Heart left ventricle (tissue), 16 donors: ENCODE data around the gene RASA4B. TPM values are rescaled to one million over a fixed set of nuclear protein-coding genes. Genes with fewer than 3 reads are reported as not detected.
"Not testable (repeated sequence)": the region's sequence is repeated elsewhere in the genome, so short reads cannot be mapped to it uniquely, and the experiment has no call there.

Experiments
- ATAC-seq, 4 donors: fragments of 200-7000 bp; cut with Tn5 transposase; one replicate each; pipeline ENCODE4 v1.9.1; 2020 to 2022; ENCODE audit warnings: moderate library complexity in 4 of 4, mild to moderate bottlenecking in 3 of 4, moderate number of reproducible peaks in 1 of 4
- DNase-seq, 5 donors: peaks; one replicate each; pipeline ENCODE4 v3.0.0-alpha.2; 2020
- H3K27ac ChIP-seq, 12 donors: fragments of 200-600 bp; sonication (generic) in 4 of 12; one replicate each; pipeline versions ENCODE4 v1.5.0 to v1.8.0; 2016 to 2022; ENCODE audit warnings: mild to moderate bottlenecking in 2 of 12
- H3K27me3 ChIP-seq, 9 donors: fragments of 200-600 bp; sonication (generic) in 2 of 9; one replicate each; pipeline versions ENCODE4 v1.5.1 to v1.8.0; 2016 to 2022; ENCODE audit warnings: mild to moderate bottlenecking in 3 of 9
- H3K36me3 ChIP-seq, 9 donors: fragments of 200-600 bp; sonication (generic) in 2 of 9; one replicate each; pipeline versions ENCODE4 v1.5.0 to v1.8.0; 2018 to 2022; ENCODE audit warnings: mild to moderate bottlenecking in 2 of 9
- H3K4me1 ChIP-seq, 12 donors: fragments of 200-600 bp; sonication (generic) in 4 of 12; one replicate each; pipeline versions ENCODE4 v1.5.0 to v1.8.0; 2016 to 2022; ENCODE audit warnings: mild to moderate bottlenecking in 3 of 12
- H3K4me3 ChIP-seq, 12 donors: fragments of 200-600 bp; sonication (generic) in 4 of 12; one replicate each; pipeline versions ENCODE4 v1.5.0 to v1.8.0; 2017 to 2022; ENCODE audit warnings: mild to moderate bottlenecking in 9 of 12, moderate library complexity in 4 of 12
- H3K9me3 ChIP-seq, 12 donors: fragments of 200-600 bp; sonication (generic) in 4 of 12; one replicate each; pipeline versions ENCODE4 v1.5.0 to v1.8.0; 2016 to 2022; ENCODE audit warnings: mild to moderate bottlenecking in 1 of 12
- CTCF ChIP-seq, 12 donors: fragments of 200-600 bp; sonication (generic) in 4 of 12; IDR thresholded peaks; one replicate each; pipeline versions ENCODE4 v1.5.0 to v1.8.0; 2018 to 2022; ENCODE audit warnings: antibody characterized with exemption in 12 of 12, mild to moderate bottlenecking in 5 of 12
- POLR2A ChIP-seq, 2 donors: fragments of 450-650 bp; IDR thresholded peaks; one replicate each; pipeline ENCODE4 v1.6.1; 2017; ENCODE audit warnings: antibody characterized with exemption in 2 of 2, mild to moderate bottlenecking in 2 of 2, moderate library complexity in 2 of 2
- WGBS, 4 donors: extraction: QIAGEN DNeasy Blood & Tissue Kit in 2 of 4; methylation state at CpG; one replicate each; pipeline versions ENCODE4 v1.1.5 to v1.1.7; 2013 to 2018; 5-methylcytosine and 5-hydroxymethylcytosine counted together
- intact Hi-C, 10 donors: fragments of 100-400 bp; cut with DNase I; formaldehyde crosslinking; loops; one replicate each; pipeline versions ENCODE4 v1.11.1 to v1.14.2; 2022
- polyA plus RNA-seq, 2 donors: library from polyadenylated mRNA; stranded (reverse); fragments of 200-250 nt; gene quantifications; one replicate each; pipeline ENCODE4 v1.2.3, GENCODE V29; 2013
- total RNA-seq, 9 donors: library from RNA; depleted of rRNA in 2 of 9; stranded (reverse); fragments of >200 nt in 2 of 9; fragmentation: NEBNext Ultra II Directional in 3 of 9; extraction: Animal tissue kit (Norgen Biotek cat#: 25700) in 3 of 9; gene quantifications; one replicate each; pipeline versions ENCODE4 v1.1.0 to v1.2.4, GENCODE V29; 2016 to 2023
- donor health status: ischemic (EF 13 %, LVEDD 7.1; RV severe dilation, severe dysfunction).
- donor health status: healthy with polysubstance abuse.
- donor health status: DM: no; HTN: yes; CAD: no.
- donor health status: DM: no; HTN: no; CAD: no.
- donor health status: ischemic (EF 25% LVEDD 6.9; RV normal size, moderate dysfunction).
- donor health status: ischemic (EF 25% LVEDD 5.7; RV mildly dilated, moderate dysfunction).
- donor health status: healthy.
- donor health status: DM: yes; HTN: yes; CAD: no.
- donor health status: ischemic (EF 35%, LVEDD 5.7; RV mildly dilated, moderate dysfunction).
- donor health status: nonischemic (EF 11% LVEDD 7.7; RV severe dilation, severe dysfunction).
- donor health status: DM: yes; HTN: yes; CAD: no.
- donor health status: PGD.
- donor health status: ischemic (EF 29% LVEDD 5.4; RV normal size, mild dysfunction).
- donor health status: nonischemic (EF 23%, LVEDD 6.1; RV moderate dilation, normal function).

RASA4B gene
- total and polyA plus RNA-seq, 11 donors: 2.7 to 28.1 (median 6.0) TPM

DNA sequence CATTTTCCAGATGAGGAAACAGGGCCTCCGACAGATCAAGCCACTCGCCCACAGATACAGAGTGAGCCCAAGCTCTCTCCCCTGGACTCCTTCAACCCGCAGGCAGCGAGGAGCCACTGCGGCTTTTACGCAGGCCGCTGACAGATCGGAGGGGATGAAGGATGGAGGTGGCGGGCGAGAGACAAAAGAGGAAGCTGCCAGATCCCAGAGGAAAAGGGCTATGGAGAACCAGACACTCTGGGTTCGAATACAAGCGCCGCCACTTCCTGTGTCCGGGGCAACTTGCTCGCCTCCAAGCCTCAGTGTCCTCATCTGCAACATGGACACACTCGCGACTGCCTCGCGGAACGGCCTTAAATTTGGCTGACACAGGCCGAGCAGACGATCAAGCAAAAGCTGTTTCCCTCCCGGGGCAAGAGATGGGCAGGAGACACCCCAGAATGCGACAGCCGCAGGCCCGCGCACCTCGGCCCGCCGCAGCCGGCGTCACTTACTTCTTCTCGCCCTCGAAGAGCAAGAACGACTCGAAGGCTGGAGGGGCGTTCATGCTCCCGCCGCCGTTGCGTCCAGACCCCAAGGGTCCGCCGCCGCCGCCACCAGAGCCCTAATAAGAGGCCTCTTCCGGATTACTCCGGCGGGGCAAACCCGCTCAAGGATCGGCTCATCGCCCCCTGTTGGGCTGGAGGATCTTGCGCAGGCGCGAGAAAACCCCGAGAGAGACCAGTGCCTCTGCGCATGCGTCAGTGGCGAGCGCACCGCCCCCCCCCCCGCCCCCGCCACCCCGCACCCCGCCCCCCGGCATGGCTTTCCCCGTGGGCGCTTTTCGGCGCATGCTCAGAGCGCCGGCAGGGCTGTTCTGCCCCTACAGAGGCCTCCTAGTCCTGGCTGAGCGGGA, 39.0 kb downstream of the RASA4B start, which contains the start of gene POLR2J:
Gene POLR2J, minus strand, starts transcription at position 609 of the 895 bp plus-strand sequence. Its CDS starts 62 bp downstream, at position 547.
- Histone ChIP-seq H3K27ac (peak within 1 kb of the TSS in 4 of 12 donors; percentile 43 to 60 (median 48)), H3K4me3 (peak within 1 kb of the TSS in 11 of 12 donors; percentile 30 to 62 (median 56))
- peak; percentile 27 to 77 (median 50) for TF ChIP-seq CTCF (IDR thresholded peaks at IDR 0.05)

GRCh38 chr7:102474736-102475435, 42.7 kb downstream of the RASA4B start:
- H3K27me3 ChIP-seq, H3K27ac ChIP-seq, H3K9me3 ChIP-seq, intact Hi-C loops, H3K4me3 ChIP-seq, H3K4me1 ChIP-seq, ATAC-seq: not testable (repeated sequence)
- DNase-seq: peak in 2 of 5 donors; percentile 14 to 30
- H3K36me3 ChIP-seq: peaks cover 0 to 35% (median 23%) of the 10 kb centered on the region in 9 donors
- 77 to 100% (median 83%) methylated on average over 1 to 12 of the region's 19 CpGs for WGBS, 4 donors

More for the DNA sequence above, 39.0 kb downstream of the RASA4B start, which contains the start of gene POLR2J:
- intact Hi-C loops, H3K36me3 ChIP-seq, H3K27me3 ChIP-seq, H3K9me3 ChIP-seq, H3K4me1 ChIP-seq: not testable (repeated sequence)
- 0% methylated on average over 7 to 55 of the region's 72 CpGs for WGBS, 4 donors
- peak; percentile 73 to 94 (median 86) for DNase-seq
- ATAC-seq: peak; percentile 92 to 96 (median 94)

GRCh38 chr7:102474116-102474515, 43.5 kb downstream of the RASA4B start:
- H3K27me3 ChIP-seq, H3K9me3 ChIP-seq, ATAC-seq, intact Hi-C loops, H3K4me3 ChIP-seq, H3K4me1 ChIP-seq, H3K27ac ChIP-seq: not testable (repeated sequence)
- peaks cover 0 to 40% (median 27%) of the 10 kb centered on the region in 9 donors for H3K36me3 ChIP-seq
- peak in 4 of 5 donors; percentile 4 to 22 (median 15) for DNase-seq
- WGBS, 4 donors: 80 to 91% (median 89%) methylated on average over 1 to 13 of the region's 14 CpGs; no CpG with 5 or more reads in 1 of the 4 donors

DNA sequence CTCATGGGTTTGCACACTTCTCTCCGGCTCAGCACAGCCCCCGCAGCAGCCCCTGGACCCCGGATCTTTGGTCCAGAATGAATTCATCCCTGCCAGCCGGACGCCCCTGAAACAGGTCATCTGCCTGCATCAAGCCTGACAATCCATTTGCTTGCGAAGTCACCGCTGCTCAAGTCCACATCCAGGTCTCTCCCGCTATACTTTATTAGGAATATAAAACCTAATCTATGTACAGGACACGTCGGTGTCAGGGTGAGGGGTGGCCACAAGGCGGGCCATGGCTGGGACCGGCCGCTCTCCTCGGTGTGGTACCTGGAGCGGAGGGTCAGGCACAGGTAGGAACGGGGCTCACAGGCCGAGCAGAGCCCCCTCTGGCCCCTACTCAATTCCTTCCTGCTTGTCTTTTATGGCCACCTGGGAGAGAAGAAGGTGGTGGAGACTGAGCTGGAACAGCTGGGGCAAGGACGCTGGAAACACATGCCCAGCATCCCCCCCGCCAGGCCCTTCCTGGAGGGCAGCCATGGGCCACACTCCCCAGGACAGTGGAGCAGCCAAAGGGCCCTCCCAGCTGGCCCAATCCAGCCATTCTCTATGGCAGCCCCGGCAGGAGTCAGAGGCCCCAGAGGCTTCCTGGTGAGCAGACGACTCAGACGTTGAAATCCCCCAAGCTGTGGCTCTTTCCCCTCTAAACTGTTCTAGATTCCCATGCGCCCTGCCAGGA, 44.1 kb downstream of the RASA4B start:
- Histone ChIP-seq H3K9me3 (no peaks in the 10 kb centered on the region), H3K27ac (no peak overlapping the region), H3K36me3 (peaks cover 0 to 43% (median 28%) of the 10 kb centered on the region in 9 donors), H3K27me3 (no peaks in the 10 kb centered on the region), H3K4me3 (no peak overlapping the region), H3K4me1 (peaks cover 0 to 3% (median 0%) of the 10 kb centered on the region in 12 donors)
- peak; percentile 3 to 55 (median 12) for DNase-seq
- ATAC-seq: no peak
- TF ChIP-seq POLR2A (IDR thresholded peaks at IDR 0.05) (no peak), CTCF (IDR thresholded peaks at IDR 0.05) (no peak)
- WGBS, 4 donors: 81 to 85% (median 85%) methylated on average over 22 to 23 of the region's 23 CpGs
- intact Hi-C loops: no loop called here
